ENCODE data around the gene NUP58. TPM values are rescaled to one million over a fixed set of nuclear protein-coding genes. Genes with fewer than 3 reads are reported as not detected.

The NUP58 gene
- total RNA-seq, 1 experiment from 2014 or later: 101 TPM

DNA sequence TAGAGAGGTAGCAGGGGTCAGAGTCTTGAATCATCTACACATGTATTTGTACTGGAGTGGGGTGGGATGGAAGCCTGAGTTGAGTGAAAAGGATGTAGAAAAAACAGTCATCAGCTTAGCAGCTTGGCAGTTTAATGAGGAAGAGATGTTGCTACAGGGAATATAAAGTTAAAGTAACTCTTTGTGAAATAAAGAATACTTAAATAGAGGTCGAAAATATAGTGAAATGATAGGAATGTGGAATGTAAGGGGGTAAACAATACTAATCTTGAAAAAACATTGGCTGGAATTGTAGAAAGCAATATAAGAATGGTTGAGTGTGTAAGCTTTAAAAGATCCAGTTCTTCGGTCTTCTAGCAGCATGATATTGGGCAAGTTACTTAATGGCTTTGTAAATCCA is 22.7 kb downstream of the NUP58 start:
- Histone ChIP-seq H3K27ac (ENCODE audit: low read depth, low read length, poor library complexity, severe bottlenecking) (no peak overlapping the region), H3K4me3 (ENCODE audit: low read depth, low read length, poor library complexity, severe bottlenecking) (no peak overlapping the region), H3K4me1 (ENCODE audit: insufficient read depth, low read length, poor library complexity, severe bottlenecking) (peaks cover 6% of the 10 kb centered on the region), H3K9me3 (ENCODE audit: low read depth, low read length, poor library complexity, severe bottlenecking) (no peaks in the 10 kb centered on the region), H3K27me3 (replicated peaks; ENCODE audit: insufficient read depth, low read depth, low read length, poor library complexity) (no peaks in the 10 kb centered on the region), H3K36me3 (ENCODE audit: insufficient read depth, low read length, poor library complexity, severe bottlenecking) (peaks cover 93% of the 10 kb centered on the region)
- POLR2A ChIA-PET (ENCODE audit: low non-redundant PET): interaction anchor here (0.7 kb wide), 1 partner anchor 10 kb away, joined by 11 read pairs; no protein-coding TSS in a partner anchor
- DNase-seq (ENCODE audit: low spot score): no peak
- CTCF ChIA-PET: no interaction called here
- intact Hi-C loops (cut with micrococcal nuclease; ENCODE audit: unreplicated experiment): no loop called here
- BruUV-seq (replicated peaks): no TSS peak
- TF ChIP-seq, protein P1, sequence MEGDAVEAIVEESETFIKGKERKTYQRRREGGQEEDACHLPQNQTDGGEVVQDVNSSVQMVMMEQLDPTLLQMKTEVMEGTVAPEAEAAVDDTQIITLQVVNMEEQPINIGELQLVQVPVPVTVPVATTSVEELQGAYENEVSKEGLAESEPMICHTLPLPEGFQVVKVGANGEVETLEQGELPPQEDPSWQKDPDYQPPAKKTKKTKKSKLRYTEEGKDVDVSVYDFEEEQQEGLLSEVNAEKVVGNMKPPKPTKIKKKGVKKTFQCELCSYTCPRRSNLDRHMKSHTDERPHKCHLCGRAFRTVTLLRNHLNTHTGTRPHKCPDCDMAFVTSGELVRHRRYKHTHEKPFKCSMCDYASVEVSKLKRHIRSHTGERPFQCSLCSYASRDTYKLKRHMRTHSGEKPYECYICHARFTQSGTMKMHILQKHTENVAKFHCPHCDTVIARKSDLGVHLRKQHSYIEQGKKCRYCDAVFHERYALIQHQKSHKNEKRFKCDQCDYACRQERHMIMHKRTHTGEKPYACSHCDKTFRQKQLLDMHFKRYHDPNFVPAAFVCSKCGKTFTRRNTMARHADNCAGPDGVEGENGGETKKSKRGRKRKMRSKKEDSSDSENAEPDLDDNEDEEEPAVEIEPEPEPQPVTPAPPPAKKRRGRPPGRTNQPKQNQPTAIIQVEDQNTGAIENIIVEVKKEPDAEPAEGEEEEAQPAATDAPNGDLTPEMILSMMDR (conservative IDR thresholded peaks at IDR 0.05; ENCODE audit: low read depth, low read length): no peak
- TF ChIP-seq EZH2 (IDR thresholded peaks at IDR 0.05; ENCODE audit: borderline replicate concordance, low read depth, low read length, poor library complexity, severe bottlenecking): no peak

DNA sequence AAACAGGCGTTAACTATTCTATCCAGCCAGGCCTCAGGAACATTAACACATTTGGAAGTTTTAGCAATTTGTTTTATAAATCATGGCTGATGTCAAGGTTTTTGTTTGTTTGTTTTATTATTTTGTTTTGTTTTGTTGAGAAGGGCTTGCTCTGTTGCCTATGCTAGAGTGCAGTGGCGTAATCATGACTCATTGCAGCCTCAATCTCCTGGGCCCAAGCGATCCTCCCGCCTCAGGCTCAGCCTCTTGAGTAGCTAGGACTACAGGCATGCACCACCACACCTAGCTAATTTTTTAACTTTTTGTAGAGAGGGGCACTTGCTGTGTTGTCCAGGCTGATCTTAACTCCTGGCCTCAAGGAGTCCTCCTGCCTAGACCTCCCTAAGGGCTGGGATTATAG is 28.3 kb downstream of the NUP58 start:
- Histone ChIP-seq H3K36me3 (ENCODE audit: insufficient read depth, low read length, poor library complexity, severe bottlenecking) (peaks cover 93% of the 10 kb centered on the region), H3K4me3 (ENCODE audit: low read depth, low read length, poor library complexity, severe bottlenecking) (no peak overlapping the region), H3K27me3 (replicated peaks; ENCODE audit: insufficient read depth, low read depth, low read length, poor library complexity) (no peaks in the 10 kb centered on the region), H3K4me1 (ENCODE audit: insufficient read depth, low read length, poor library complexity, severe bottlenecking) (no peaks in the 10 kb centered on the region), H3K9me3 (ENCODE audit: low read depth, low read length, poor library complexity, severe bottlenecking) (no peaks in the 10 kb centered on the region), H3K27ac (ENCODE audit: low read depth, low read length, poor library complexity, severe bottlenecking) (no peak overlapping the region)
- BruUV-seq (replicated peaks): no TSS peak
- intact Hi-C loops (cut with micrococcal nuclease; ENCODE audit: unreplicated experiment): no loop called here
- ChIA-PET POLR2A (ENCODE audit: low non-redundant PET) (no interaction called here), CTCF (no interaction called here)
- no peak for DNase-seq (ENCODE audit: low spot score)
- TF ChIP-seq, protein P1 (conservative IDR thresholded peaks at IDR 0.05; ENCODE audit: low read depth, low read length): no peak
- TF ChIP-seq EZH2 (IDR thresholded peaks at IDR 0.05; ENCODE audit: borderline replicate concordance, low read depth, low read length, poor library complexity, severe bottlenecking): no peak

DNA sequence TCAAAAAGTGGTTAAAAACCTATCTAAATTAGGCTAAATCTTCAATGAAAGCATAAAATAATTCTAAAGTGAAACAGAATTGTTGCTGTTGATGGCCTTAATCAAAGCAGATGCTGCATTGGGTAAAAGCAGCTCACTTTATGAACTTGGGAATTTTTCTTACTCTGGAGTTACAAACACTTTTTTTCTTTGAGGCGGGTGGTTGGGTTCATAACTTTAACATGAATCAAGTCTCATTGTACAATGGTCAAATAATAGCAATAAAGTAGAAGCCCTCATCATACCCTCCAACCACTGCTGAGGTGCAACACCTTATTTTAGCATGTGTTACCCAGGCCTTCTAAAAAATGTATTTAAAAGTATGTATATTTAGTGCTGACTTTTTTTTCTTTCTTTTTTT is 29.1 kb downstream of the NUP58 start:
- CTCF ChIA-PET: no interaction called here
- POLR2A ChIA-PET (ENCODE audit: low non-redundant PET): no interaction called here
- Histone ChIP-seq H3K4me3 (ENCODE audit: low read depth, low read length, poor library complexity, severe bottlenecking) (no peak overlapping the region), H3K36me3 (ENCODE audit: insufficient read depth, low read length, poor library complexity, severe bottlenecking) (peaks cover 90% of the 10 kb centered on the region), H3K4me1 (ENCODE audit: insufficient read depth, low read length, poor library complexity, severe bottlenecking) (no peaks in the 10 kb centered on the region), H3K9me3 (ENCODE audit: low read depth, low read length, poor library complexity, severe bottlenecking) (no peaks in the 10 kb centered on the region), H3K27ac (ENCODE audit: low read depth, low read length, poor library complexity, severe bottlenecking) (no peak overlapping the region), H3K27me3 (replicated peaks; ENCODE audit: insufficient read depth, low read depth, low read length, poor library complexity) (no peaks in the 10 kb centered on the region)
- intact Hi-C loops (cut with micrococcal nuclease; ENCODE audit: unreplicated experiment): no loop called here
- TF ChIP-seq EZH2 (IDR thresholded peaks at IDR 0.05; ENCODE audit: borderline replicate concordance, low read depth, low read length, poor library complexity, severe bottlenecking): no peak
- TF ChIP-seq, protein P1 (conservative IDR thresholded peaks at IDR 0.05; ENCODE audit: low read depth, low read length): no peak
- DNase-seq (ENCODE audit: low spot score): no peak
- no TSS peak for BruUV-seq (replicated peaks)
